Karpas-422 (cell line): Measurements from ENCODE around the gene DNAH6. TPM values are rescaled to one million over a fixed set of nuclear protein-coding genes. Genes with fewer than 3 reads are reported as not detected.

ENCODE experiments used
- DNase-seq: peaks from one replicate; pipeline ENCODE4 v3.0.0-alpha.2; 2015
- H2AFZ ChIP-seq: fragments of 200-600 bp; sonication (generic); 2 replicates; pipeline ENCODE4 v1.6.1; 2014; ENCODE audit warnings: antibody characterized with exemption, low read length, mixed read lengths
- H3K27ac ChIP-seq: fragments of 200-600 bp; sonication (generic); 2 replicates; pipeline ENCODE4 v1.5.1; 2014; ENCODE audit warnings: mild to moderate bottlenecking, low read length, moderate library complexity
- H3K27me3 ChIP-seq: fragments of 200-600 bp; sonication (generic); 2 replicates; pipeline ENCODE4 v1.6.1; 2014; ENCODE audit warnings: low read length, mixed read lengths
- H3K36me3 ChIP-seq: fragments of 200-600 bp; sonication (generic); 2 replicates; pipeline ENCODE4 v1.6.1; 2014; ENCODE audit warnings: low read length, mixed read lengths; ENCODE audit not compliant: insufficient read depth
- H3K4me1 ChIP-seq: fragments of 200-600 bp; sonication (generic); 2 replicates; pipeline ENCODE4 v1.6.1; 2014; ENCODE audit warnings: mild to moderate bottlenecking, low read length, mixed read lengths
- H3K4me2 ChIP-seq: fragments of 200-600 bp; sonication (generic); 2 replicates; pipeline ENCODE4 v1.6.1; 2014; ENCODE audit warnings: low read length, low read depth, mild to moderate bottlenecking; ENCODE audit not compliant: poor library complexity, severe bottlenecking
- H3K4me3 ChIP-seq: fragments of 200-600 bp; sonication (generic); 2 replicates; pipeline ENCODE4 v1.5.1; 2014; ENCODE audit warnings: mild to moderate bottlenecking, antibody characterized with exemption, low read length, mixed read lengths
- H3K79me2 ChIP-seq: fragments of 200-600 bp; sonication (generic); 2 replicates; pipeline ENCODE4 v1.6.1; 2014; ENCODE audit warnings: mild to moderate bottlenecking, low read length, mixed read lengths
- H3K9ac ChIP-seq: fragments of 200-600 bp; sonication (generic); 2 replicates; pipeline ENCODE4 v1.6.0; 2014; ENCODE audit warnings: low read length
- H3K9me2 ChIP-seq: fragments of 200-600 bp; sonication (generic), shearing (Covaris generic); replicated peaks from 2 replicates; pipeline ENCODE4 v1.6.0; 2014; ENCODE audit warnings: mild to moderate bottlenecking, low read length, moderate library complexity; ENCODE audit not compliant: insufficient read depth
- H3K9me3 ChIP-seq: fragments of 300-700, 200-600 bp; sonication (generic); 2 replicates; pipeline ENCODE4 v1.6.1; 2014; ENCODE audit warnings: low read length, mixed read lengths
- H4K20me1 ChIP-seq: fragments of 200-600 bp; sonication (generic); 2 replicates; pipeline ENCODE4 v1.6.1; 2014; ENCODE audit warnings: mild to moderate bottlenecking, antibody characterized with exemption, low read length, low read depth; ENCODE audit not compliant: insufficient read depth
- total RNA-seq: library from RNA; depleted of rRNA; stranded (reverse); fragments of >200 nt; shearing (Covaris generic); gene quantifications from 2 replicates; pipeline ENCODE4 v1.2.3, GENCODE V29; 2014; ENCODE audit warnings: low replicate concordance

The DNAH6 gene
- total RNA-seq, 1 experiment from 2014 or later = 0.15 TPM

DNA sequence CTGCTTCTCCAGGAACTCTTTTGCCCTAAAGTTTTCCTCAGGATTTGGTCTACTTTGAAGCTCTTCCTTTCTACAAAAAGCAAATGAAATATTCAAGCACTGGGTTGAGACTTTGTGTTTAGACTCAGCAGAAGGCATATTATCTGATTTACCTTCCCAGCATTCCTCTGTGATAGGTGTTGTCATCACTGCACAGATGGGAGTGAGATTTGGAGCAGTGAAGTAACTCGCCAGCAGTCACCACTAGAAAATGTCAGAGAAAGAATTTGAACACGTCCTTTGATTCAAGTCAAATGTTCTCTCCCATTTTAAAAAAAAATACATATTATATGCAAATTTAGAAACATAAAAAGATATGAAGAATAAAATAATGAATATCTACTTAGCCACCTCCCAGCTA is 112.2 kb downstream of the DNAH6 start:
- Histone ChIP-seq H3K9me3 (no peaks in the 10 kb centered on the region), H3K4me1 (no peaks in the 10 kb centered on the region), H3K27me3 (no peaks in the 10 kb centered on the region), H3K4me2 (no peak overlapping the region), H3K4me3 (no peak overlapping the region), H2AFZ (no peak overlapping the region), H4K20me1 (no peaks in the 10 kb centered on the region), H3K36me3 (no peaks in the 10 kb centered on the region), H3K9me2 (no peaks in the 10 kb centered on the region), H3K9ac (no peak overlapping the region), H3K79me2 (no peaks in the 10 kb centered on the region), H3K27ac (no peak overlapping the region)
- DNase-seq = no peak

DNA sequence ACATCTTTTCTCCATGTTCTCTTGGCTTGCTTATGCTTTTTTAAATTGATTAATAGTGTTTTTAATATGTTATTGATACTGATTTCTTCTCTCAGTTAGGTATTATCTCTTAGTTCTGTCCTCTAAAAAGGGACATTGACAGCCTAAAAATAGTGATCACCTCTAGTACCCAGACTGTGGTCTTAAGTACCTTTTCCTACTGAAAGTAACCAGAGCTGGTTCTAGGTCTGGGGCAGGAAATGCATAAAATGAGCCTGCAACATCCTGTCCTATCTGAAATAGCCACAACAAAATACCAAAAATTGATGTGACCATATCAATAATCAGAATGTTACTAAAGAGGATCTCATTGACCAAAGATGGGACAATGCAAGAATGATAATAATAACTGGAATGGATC is 113.3 kb downstream of the DNAH6 start:
- Histone ChIP-seq H4K20me1 (no peaks in the 10 kb centered on the region), H2AFZ (no peak overlapping the region), H3K4me3 (no peak overlapping the region), H3K27ac (no peak overlapping the region), H3K27me3 (no peaks in the 10 kb centered on the region), H3K9me2 (no peaks in the 10 kb centered on the region), H3K9me3 (no peaks in the 10 kb centered on the region), H3K9ac (no peak overlapping the region), H3K79me2 (no peaks in the 10 kb centered on the region), H3K4me2 (no peak overlapping the region), H3K36me3 (no peaks in the 10 kb centered on the region), H3K4me1 (no peaks in the 10 kb centered on the region)
- no peak for DNase-seq

DNA sequence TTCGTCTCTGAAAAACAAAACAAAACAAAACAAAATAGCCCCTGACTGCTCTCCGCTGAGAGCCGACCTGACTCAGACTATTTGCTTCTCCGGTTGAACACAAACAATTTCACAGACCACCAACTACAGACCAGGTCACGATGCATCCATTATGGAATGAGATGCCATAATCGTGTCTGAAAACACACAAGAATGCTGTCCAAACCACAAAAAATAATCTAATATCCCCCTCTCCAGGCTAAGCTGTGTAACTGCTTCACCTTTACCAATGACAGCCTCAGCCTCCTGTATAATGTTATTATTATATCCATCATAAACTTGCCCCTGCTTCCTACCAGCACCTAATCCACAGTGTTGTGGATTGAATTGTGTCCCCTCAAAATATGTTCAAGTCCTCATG is 114.7 kb downstream of the DNAH6 start:
- Histone ChIP-seq H3K27me3 (no peaks in the 10 kb centered on the region), H4K20me1 (no peaks in the 10 kb centered on the region), H2AFZ (no peak overlapping the region), H3K36me3 (no peaks in the 10 kb centered on the region), H3K4me1 (no peaks in the 10 kb centered on the region), H3K4me2 (no peak overlapping the region), H3K27ac (no peak overlapping the region), H3K4me3 (no peak overlapping the region), H3K9ac (no peak overlapping the region), H3K9me3 (no peaks in the 10 kb centered on the region), H3K79me2 (no peaks in the 10 kb centered on the region), H3K9me2 (no peaks in the 10 kb centered on the region)
- peak; percentile 75 for DNase-seq

DNA sequence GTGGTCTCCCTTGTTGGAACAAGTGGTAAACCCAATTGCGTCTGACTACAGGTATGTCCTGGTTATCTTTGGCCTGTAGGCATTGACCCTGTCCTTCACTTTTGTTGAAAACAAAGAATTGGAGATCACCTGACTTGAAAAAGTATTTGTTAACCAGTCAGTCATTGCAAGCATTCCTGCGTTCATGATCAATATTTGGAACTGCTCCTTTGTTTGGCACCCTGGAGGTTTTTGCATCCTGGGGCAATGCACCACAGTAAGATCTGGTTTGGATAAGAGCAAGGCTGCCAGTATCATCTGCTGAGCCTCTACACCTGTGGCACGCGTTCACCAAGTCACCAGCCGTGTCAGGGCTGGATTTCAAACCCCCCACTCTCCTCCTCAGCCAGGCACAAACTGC is 115.7 kb downstream of the DNAH6 start:
- Histone ChIP-seq H3K79me2 (no peaks in the 10 kb centered on the region), H3K36me3 (no peaks in the 10 kb centered on the region), H3K4me2 (no peak overlapping the region)

DNA sequence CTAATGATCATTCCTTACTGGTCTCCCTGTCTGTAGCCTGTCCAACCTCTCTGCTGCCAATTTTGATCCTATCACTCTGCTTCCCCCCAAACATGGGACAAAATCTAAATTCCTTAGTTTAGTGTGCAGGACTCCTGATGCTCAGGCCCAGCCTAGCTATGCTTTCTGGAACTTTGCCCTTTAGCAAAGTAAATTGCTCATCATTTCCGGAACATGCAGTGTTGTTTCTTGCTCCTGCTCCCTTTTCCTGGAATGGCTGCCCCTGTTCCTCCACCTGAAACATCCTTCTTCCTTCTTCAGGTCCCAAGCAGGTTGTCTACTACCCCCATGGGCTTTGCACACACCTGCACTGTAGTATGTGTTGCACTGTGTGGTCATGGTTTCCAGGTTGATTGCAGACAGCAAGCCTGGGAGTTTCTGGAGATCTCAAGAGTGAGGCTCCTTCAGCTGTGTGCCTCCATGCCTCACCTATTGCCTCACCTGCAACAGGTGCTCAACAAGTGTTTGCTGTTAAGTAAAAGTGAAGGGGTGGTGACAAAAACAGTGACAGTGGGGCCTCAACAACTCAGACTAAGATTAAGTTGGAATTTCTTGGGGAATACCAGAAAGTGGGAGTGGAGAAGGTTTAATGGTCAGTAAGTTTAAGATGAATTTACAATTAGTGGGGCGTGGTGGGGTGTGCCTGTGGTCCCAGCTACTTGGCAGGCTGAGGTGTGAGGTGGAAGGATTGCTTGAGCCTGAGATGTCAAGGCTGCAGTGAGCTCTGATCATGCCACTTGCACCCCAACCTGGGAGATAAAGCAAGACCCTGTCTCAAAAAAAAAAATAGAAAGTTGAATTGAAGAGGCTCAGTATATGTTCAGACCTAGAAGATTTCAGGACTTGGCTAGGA is 120.0 kb downstream of the DNAH6 start:
- Histone ChIP-seq H3K4me1 (no peaks in the 10 kb centered on the region), H4K20me1 (no peaks in the 10 kb centered on the region), H3K9me3 (no peaks in the 10 kb centered on the region), H3K9me2 (no peaks in the 10 kb centered on the region), H3K9ac (no peak overlapping the region), H3K79me2 (no peaks in the 10 kb centered on the region), H3K4me2 (no peak overlapping the region), H2AFZ (no peak overlapping the region), H3K36me3 (no peaks in the 10 kb centered on the region), H3K4me3 (no peak overlapping the region), H3K27me3 (no peaks in the 10 kb centered on the region), H3K27ac (no peak overlapping the region)
- no peak for DNase-seq

More for the DNA sequence above, 115.7 kb downstream of the DNAH6 start:
- no peak overlapping the region for H3K27ac ChIP-seq
- no peaks in the 10 kb centered on the region for H3K27me3 ChIP-seq
- no peak for DNase-seq
- no peaks in the 10 kb centered on the region for H3K9me3 ChIP-seq
- no peaks in the 10 kb centered on the region for H4K20me1 ChIP-seq
- no peak overlapping the region; the same call in 1 of the 2 replicates for H2AFZ ChIP-seq
- no peak overlapping the region for H3K9ac ChIP-seq
- no peaks in the 10 kb centered on the region for H3K9me2 ChIP-seq
- H3K4me3 ChIP-seq = no peak overlapping the region
- H3K4me1 ChIP-seq = no peaks in the 10 kb centered on the region

DNA sequence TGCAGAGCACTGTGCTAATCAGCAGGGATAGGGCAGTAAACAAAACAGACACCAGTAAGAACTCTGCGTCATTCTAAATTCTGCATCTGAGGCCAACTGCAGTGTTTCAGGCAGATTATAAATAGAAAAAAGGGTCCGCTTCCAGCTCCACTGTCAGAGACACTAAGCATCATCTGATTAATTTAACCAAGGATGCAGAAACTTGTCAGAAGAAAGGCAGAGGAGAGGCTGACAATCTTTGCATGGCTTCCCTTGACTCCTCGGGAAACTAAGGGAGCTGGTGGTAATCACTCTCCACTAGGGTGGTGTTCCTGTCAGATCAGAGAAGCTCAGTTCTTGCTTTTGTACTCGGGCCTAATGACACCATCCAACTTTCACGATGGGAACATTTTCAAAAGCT is 123.5 kb downstream of the DNAH6 start:
- Histone ChIP-seq H2AFZ (no peak overlapping the region), H3K4me2 (no peak overlapping the region), H3K36me3 (no peaks in the 10 kb centered on the region), H3K9me3 (no peaks in the 10 kb centered on the region), H3K79me2 (no peaks in the 10 kb centered on the region), H3K9me2 (no peaks in the 10 kb centered on the region), H3K4me3 (no peak overlapping the region), H4K20me1 (no peaks in the 10 kb centered on the region), H3K4me1 (no peaks in the 10 kb centered on the region), H3K27me3 (no peaks in the 10 kb centered on the region), H3K9ac (no peak overlapping the region), H3K27ac (no peak overlapping the region)
- no peak for DNase-seq

DNA sequence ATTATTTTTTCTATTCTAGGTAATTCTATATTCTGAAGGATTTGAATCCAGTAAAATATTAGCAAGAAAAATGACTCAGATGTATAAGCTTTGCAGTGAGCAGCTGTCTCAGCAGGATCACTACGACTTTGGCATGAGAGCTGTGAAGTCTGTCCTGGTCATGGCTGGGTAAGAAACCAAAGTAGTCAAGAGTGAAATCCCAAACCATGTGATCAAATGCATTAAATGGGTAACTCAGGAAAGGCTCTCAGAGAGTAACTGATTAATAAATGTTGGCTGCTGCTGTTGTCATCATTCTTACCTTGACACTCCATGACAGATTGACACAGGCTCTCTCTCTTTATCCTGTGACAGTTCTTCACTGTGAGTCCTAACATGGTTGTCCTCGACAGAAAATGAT is 124.1 kb downstream of the DNAH6 start:
- H3K27me3 ChIP-seq = no peaks in the 10 kb centered on the region
- no peaks in the 10 kb centered on the region for H4K20me1 ChIP-seq
- no peaks in the 10 kb centered on the region for H3K9me2 ChIP-seq
- H3K79me2 ChIP-seq = no peaks in the 10 kb centered on the region
- H3K4me2 ChIP-seq = no peak overlapping the region
- DNase-seq = no peak
- H3K9me3 ChIP-seq = no peaks in the 10 kb centered on the region
- H3K27ac ChIP-seq = no peak overlapping the region
- no peaks in the 10 kb centered on the region for H3K4me1 ChIP-seq
- no peak overlapping the region for H3K4me3 ChIP-seq
- no peak overlapping the region for H2AFZ ChIP-seq
- H3K9ac ChIP-seq = no peak overlapping the region
- no peaks in the 10 kb centered on the region for H3K36me3 ChIP-seq

DNA sequence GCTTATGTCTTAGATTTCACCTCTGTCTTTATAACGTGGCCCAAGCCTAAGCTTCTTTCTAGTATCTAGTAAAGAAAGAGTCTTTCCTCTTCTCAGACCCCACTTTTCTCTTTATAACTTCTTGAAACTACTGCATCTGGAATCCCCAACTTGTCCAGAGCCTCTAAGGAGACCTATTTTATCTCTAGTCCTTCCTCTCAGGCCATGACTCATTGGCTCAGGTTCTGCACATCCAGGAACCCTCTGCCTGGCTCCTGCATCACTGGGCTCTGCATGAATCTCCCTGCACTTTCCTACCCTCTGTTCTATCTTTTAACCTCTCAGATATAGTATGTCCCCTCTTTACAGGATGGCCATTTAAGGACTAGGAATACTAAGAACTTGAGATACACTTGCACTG is 124.7 kb downstream of the DNAH6 start:
- H3K4me3 ChIP-seq = no peak overlapping the region
- H3K79me2 ChIP-seq = no peaks in the 10 kb centered on the region
- no peak for DNase-seq
- no peak overlapping the region for H3K4me2 ChIP-seq
- H3K9ac ChIP-seq = no peak overlapping the region
- no peaks in the 10 kb centered on the region for H3K9me3 ChIP-seq
- H3K36me3 ChIP-seq = no peaks in the 10 kb centered on the region
- H3K27ac ChIP-seq = no peak overlapping the region
- H3K4me1 ChIP-seq = no peaks in the 10 kb centered on the region
- H4K20me1 ChIP-seq = no peaks in the 10 kb centered on the region
- H3K27me3 ChIP-seq = no peaks in the 10 kb centered on the region
- H2AFZ ChIP-seq = no peak overlapping the region
- H3K9me2 ChIP-seq = no peaks in the 10 kb centered on the region
